GM11168 (cell line): ENCODE measurements around the gene INHBE.
"Not testable (repeated sequence)": the region's sequence is repeated elsewhere in the genome, so short reads cannot be mapped to it uniquely, and the experiment has no call there.

Experiments
- in situ Hi-C: fragments of 300-500 bp; cut with MboI; formaldehyde crosslinking; loops from one replicate; pipeline ENCODE4 v1.12.0; 2022; ENCODE audit warnings: low sequenced_read_pairs; ENCODE audit not compliant: unreplicated experiment

Gene INHBE

GRCh38 chr12:57438400-57438799, 16.7 kb upstream of the INHBE start:
- in situ Hi-C loops: no loop called here

- in situ Hi-C loops: no loop called here
These were observed 15.3 kb upstream of the INHBE start for GRCh38 chr12:57439762-57440266.

GRCh38 chr12:57441393-57441792, 13.7 kb upstream of the INHBE start:
- in situ Hi-C loops: not testable (repeated sequence)

GRCh38 chr12:57441846-57442427, 13.2 kb upstream of the INHBE start:
- in situ Hi-C loops: no loop called here

- in situ Hi-C loops: not testable (repeated sequence)
These were observed 10.8 kb upstream of the INHBE start for GRCh38 chr12:57444337-57444736.

GRCh38 chr12:57444744-57445143, 10.4 kb upstream of the INHBE start:
- in situ Hi-C loops: no loop called here

- in situ Hi-C loops: no loop called here
These were observed 8.7 kb upstream of the INHBE start for GRCh38 chr12:57446292-57446960.

GRCh38 chr12:57448669-57449068, 6.4 kb upstream of the INHBE start:
- in situ Hi-C loops: no loop called here

- in situ Hi-C loops: no loop called here
These were observed 5.7 kb upstream of the INHBE start for GRCh38 chr12:57449375-57449774.

- in situ Hi-C loops: no loop called here
These were observed 5.0 kb upstream of the INHBE start for GRCh38 chr12:57450057-57450456.

- in situ Hi-C loops: no loop called here
These were observed 3.8 kb upstream of the INHBE start for GRCh38 chr12:57451233-57451778.

GRCh38 chr12:57452181-57452936, 2.7 kb upstream of the INHBE start:
- in situ Hi-C loops: no loop called here

GRCh38 chr12:57452937-57453509, 2.1 kb upstream of the INHBE start:
- in situ Hi-C loops: no loop called here

- in situ Hi-C loops: no loop called here
These were observed 918 bp upstream of the INHBE start for GRCh38 chr12:57454213-57454565.

GRCh38 chr12:57455374-57456144, 452 bp downstream of the INHBE start:
- in situ Hi-C loops: loop anchor here (5.0 kb wide), 1 partner anchor 143 kb away; no protein-coding TSS in a partner anchor

GRCh38 chr12:57456145-57456700, 1.1 kb downstream of the INHBE start:
- in situ Hi-C loops: loop anchor here (5.0 kb wide), 1 partner anchor 144 kb away; no protein-coding TSS in a partner anchor

GRCh38 chr12:57456737-57457490, 1.8 kb downstream of the INHBE start:
- in situ Hi-C loops: loop anchor here (5.0 kb wide), 1 partner anchor 145 kb away; no protein-coding TSS in a partner anchor

GRCh38 chr12:57458665-57459054, 3.6 kb downstream of the INHBE start:
- in situ Hi-C loops: loop anchor here (5.0 kb wide), 1 partner anchor 146 kb away; no protein-coding TSS in a partner anchor
